SKM-1 treated with dmso at 0.1 percent for 144 hours (cell line): Measurements from ENCODE around the gene VPREB1.
"Not testable (repeated sequence)": the region's sequence is repeated elsewhere in the genome, so short reads cannot be mapped to it uniquely, and the experiment has no call there.

Experiments
- DNase-seq: peaks from one replicate; lab custom pipeline; 2025; ENCODE audit not compliant: unreplicated experiment; lab: John Stamatoyannopoulos, UW

Gene VPREB1

GRCh38 chr22:22245256-22245909, 797 bp downstream of the VPREB1 start:
- no peak for DNase-seq

GRCh38 chr22:22245935-22246525, 1.4 kb downstream of the VPREB1 start:
- DNase-seq = no peak

- DNase-seq = no peak
Observed at GRCh38 chr22:22246706-22247105, 2.1 kb downstream of the VPREB1 start.

- no peak for DNase-seq
Observed at GRCh38 chr22:22248878-22249277, 4.3 kb downstream of the VPREB1 start.

GRCh38 chr22:22250651-22251050, 6.1 kb downstream of the VPREB1 start:
- DNase-seq = not testable (repeated sequence)

- not testable (repeated sequence) for DNase-seq
Observed at GRCh38 chr22:22256133-22256532, 11.5 kb downstream of the VPREB1 start.

- DNase-seq = not testable (repeated sequence)
Observed at GRCh38 chr22:22258597-22259415, 14.2 kb downstream of the VPREB1 start.

GRCh38 chr22:22260169-22260568, 15.6 kb downstream of the VPREB1 start:
- not testable (repeated sequence) for DNase-seq

GRCh38 chr22:22260586-22260985, 16.0 kb downstream of the VPREB1 start:
- DNase-seq = not testable (repeated sequence)

- not testable (repeated sequence) for DNase-seq
Observed at GRCh38 chr22:22262332-22263074, 17.9 kb downstream of the VPREB1 start.

- not testable (repeated sequence) for DNase-seq
Observed at GRCh38 chr22:22263823-22264222, 19.2 kb downstream of the VPREB1 start.

GRCh38 chr22:22270036-22270676, 25.6 kb downstream of the VPREB1 start:
- DNase-seq = not testable (repeated sequence)

- DNase-seq = not testable (repeated sequence)
Observed at GRCh38 chr22:22277423-22277822, 32.8 kb downstream of the VPREB1 start.

GRCh38 chr22:22284962-22285756, 40.6 kb downstream of the VPREB1 start:
- not testable (repeated sequence) for DNase-seq

- DNase-seq = not testable (repeated sequence)
Observed at GRCh38 chr22:22286390-22287105, 42.0 kb downstream of the VPREB1 start.

GRCh38 chr22:22287106-22287626, 42.6 kb downstream of the VPREB1 start:
- not testable (repeated sequence) for DNase-seq

- not testable (repeated sequence) for DNase-seq
Observed at GRCh38 chr22:22289666-22290065, 45.1 kb downstream of the VPREB1 start.

- DNase-seq = not testable (repeated sequence)
Observed at GRCh38 chr22:22291129-22291806, 46.7 kb downstream of the VPREB1 start.
